ENCODE data around the gene POLE3.
"Not testable (repeated sequence)": the region's sequence is repeated elsewhere in the genome, so short reads cannot be mapped to it uniquely, and the experiment has no call there.

POLE3 gene

GRCh38 chr9:113375057-113376023 lies 35.1 kb downstream of the POLE3 start:
- Mint-ChIP-seq H3K4me1 (ENCODE audit: low read depth) (peaks cover 14% of the 10 kb centered on the region), H3K27me3 (no peaks in the 10 kb centered on the region)

DNA sequence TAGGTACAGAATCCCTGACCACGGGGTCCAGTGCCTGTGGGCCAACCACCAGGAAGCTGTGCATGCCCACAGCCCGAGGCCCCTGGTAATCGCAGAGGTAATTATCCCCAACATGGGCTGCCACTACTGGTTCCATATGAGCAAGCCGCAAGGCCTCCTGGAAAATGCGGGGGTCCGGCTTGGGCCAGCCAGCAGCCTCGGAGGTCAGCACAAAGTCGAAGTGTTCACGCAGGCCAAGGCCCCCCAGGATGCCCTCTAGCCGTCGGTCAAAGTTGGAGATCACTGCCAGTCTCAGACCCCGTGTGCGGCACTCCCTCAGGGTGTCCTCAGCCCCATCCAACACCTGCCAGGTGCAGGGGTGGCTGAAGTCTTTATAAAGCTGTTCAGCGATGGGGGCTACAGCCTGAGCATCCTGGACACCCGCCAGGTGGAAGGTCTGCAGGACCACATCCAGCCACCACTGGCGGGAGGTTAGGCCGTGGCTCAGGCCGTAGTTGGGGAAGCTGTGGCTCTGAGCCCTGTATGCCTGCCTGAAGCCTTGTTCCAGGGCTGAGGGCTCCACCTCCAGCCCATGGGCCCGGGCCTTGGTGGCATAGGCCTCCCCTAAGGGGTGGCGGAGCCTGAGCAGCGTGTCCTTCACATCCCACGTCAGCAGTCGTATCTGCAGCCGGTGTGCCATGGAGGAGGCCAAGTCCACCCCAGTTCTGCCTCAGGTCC lies 36.6 kb downstream of the POLE3 start:
- Mint-ChIP-seq H3K27ac (no peak overlapping the region), H3K36me3 (peaks cover 3% of the 10 kb centered on the region), H3K27me3 (no peaks in the 10 kb centered on the region)

More at GRCh38 chr9:113375057-113376023, 35.1 kb downstream of the POLE3 start:
- Mint-ChIP-seq H3K36me3 (peaks cover 3% of the 10 kb centered on the region), H3K27ac (peak overlapping the region; percentile 86), H3K4me3 (peak overlapping the region; percentile 89), H3K9me3 (ENCODE audit: low read depth) (no peaks in the 10 kb centered on the region)

GRCh38 chr9:113373256-113373655 lies 37.2 kb downstream of the POLE3 start:
- no peak overlapping the region for H3K4me3 Mint-ChIP-seq
- peaks cover 3% of the 10 kb centered on the region for H3K36me3 Mint-ChIP-seq
- peaks cover 14% of the 10 kb centered on the region for H3K4me1 Mint-ChIP-seq (ENCODE audit: low read depth)
- no peaks in the 10 kb centered on the region for H3K27me3 Mint-ChIP-seq
- no peaks in the 10 kb centered on the region for H3K9me3 Mint-ChIP-seq (ENCODE audit: low read depth)
- H3K27ac Mint-ChIP-seq = peak overlapping the region; percentile 41

More for the DNA sequence above, 36.6 kb downstream of the POLE3 start:
- Mint-ChIP-seq H3K9me3 (ENCODE audit: low read depth) (no peaks in the 10 kb centered on the region), H3K4me1 (ENCODE audit: low read depth) (peaks cover 14% of the 10 kb centered on the region), H3K4me3 (no peak overlapping the region)

- Mint-ChIP-seq H3K9me3 (ENCODE audit: low read depth) (no peaks in the 10 kb centered on the region), H3K4me1 (ENCODE audit: low read depth) (peaks cover 14% of the 10 kb centered on the region), H3K27me3 (no peaks in the 10 kb centered on the region), H3K27ac (no peak overlapping the region), H3K36me3 (peaks cover 3% of the 10 kb centered on the region), H3K4me3 (no peak overlapping the region)
Measured at GRCh38 chr9:113372059-113372458, 38.4 kb downstream of the POLE3 start.

DNA sequence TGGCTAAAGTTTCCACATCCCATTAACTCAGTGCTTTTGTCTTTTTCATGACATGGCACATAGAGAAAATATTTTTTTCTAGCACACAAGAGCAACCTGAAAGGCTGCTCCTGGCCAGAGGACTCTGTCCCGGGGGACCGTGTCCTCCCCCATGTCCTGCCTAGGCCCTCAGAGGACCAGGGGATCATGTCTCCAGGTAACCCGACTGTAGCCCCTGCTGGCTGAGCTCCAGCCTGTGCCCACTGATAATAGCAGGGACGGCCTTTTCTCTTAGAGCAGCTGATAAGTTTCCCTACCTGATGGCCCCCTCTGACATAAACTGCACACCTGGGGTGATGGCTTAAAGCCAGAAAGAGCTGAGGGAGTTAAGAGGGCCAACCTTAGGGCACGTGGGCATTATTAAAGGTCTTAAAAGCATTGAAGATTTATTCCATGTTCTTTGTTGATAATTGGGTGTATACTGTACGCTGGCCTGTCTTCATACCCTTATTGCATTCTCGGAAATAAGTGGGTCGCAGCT lies 39.6 kb downstream of the POLE3 start:
- Mint-ChIP-seq H3K27ac (no peak overlapping the region), H3K36me3 (peaks cover 3% of the 10 kb centered on the region), H3K27me3 (no peaks in the 10 kb centered on the region), H3K4me1 (ENCODE audit: low read depth) (peaks cover 14% of the 10 kb centered on the region), H3K4me3 (no peak overlapping the region), H3K9me3 (ENCODE audit: low read depth) (no peaks in the 10 kb centered on the region)

DNA sequence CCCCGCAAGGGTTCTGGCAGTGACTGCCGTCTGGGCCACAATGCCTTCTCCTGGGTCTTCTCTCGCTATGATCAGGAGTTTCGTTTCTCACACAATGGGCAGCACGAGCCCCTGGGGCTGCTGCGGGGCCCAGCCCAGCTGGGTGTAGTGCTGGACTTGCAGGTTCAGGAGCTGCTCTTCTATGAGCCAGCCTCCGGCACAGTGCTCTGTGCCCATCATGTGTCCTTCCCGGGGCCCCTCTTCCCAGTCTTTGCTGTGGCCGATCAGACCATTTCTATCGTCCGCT lies 40.7 kb downstream of the POLE3 start:
- Mint-ChIP-seq H3K36me3 (peaks cover 3% of the 10 kb centered on the region), H3K27ac (no peak overlapping the region), H3K4me3 (no peak overlapping the region), H3K4me1 (ENCODE audit: low read depth) (peaks cover 4% of the 10 kb centered on the region), H3K9me3 (ENCODE audit: low read depth) (no peaks in the 10 kb centered on the region), H3K27me3 (no peaks in the 10 kb centered on the region)

DNA sequence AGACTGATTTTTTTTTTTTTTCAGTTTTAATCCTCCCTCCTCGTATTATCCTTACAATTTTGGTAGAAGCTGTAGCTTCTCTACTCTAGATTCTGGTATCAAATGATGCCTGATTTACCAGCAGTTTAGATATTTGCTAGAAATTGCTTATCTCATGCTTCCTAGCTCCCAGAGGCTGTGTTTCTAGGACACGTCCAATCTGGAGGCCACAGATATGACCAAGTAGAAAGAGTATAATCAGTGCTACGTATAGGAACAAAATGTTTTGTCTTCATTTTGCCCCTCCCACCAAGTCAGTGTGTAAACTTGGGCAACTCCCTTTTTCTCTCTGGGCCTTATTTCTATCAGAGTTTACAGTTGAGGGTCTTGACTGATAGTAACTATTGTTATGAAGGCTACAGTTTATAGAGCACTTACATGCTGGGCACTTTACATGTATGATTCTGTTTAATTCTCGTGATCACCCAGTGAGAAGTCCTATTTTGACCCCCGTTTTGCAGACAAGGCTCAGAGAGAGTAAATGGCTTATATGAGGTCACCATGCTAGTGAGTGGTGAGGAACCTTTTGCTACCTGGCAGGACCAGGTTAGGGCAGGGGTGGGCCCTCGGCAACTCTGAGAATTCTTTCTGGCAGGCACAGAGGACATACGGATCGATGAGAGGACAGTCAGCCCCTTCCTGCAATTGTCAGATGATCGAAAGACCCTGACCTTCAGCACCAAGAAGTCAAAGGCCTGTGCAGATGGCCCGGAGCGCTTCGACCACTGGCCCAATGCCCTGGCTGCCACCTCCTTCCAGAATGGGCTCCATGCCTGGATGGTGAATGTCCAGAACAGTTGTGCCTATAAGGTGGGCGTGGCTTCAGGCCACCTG lies 41.3 kb downstream of the POLE3 start:
- H3K9me3 Mint-ChIP-seq (ENCODE audit: low read depth) = no peaks in the 10 kb centered on the region
- no peaks in the 10 kb centered on the region for H3K4me1 Mint-ChIP-seq (ENCODE audit: low read depth)
- no peaks in the 10 kb centered on the region for H3K36me3 Mint-ChIP-seq
- no peaks in the 10 kb centered on the region for H3K27me3 Mint-ChIP-seq
- no peak overlapping the region for H3K4me3 Mint-ChIP-seq
- no peak overlapping the region for H3K27ac Mint-ChIP-seq

GRCh38 chr9:113368348-113368981 lies 42.0 kb downstream of the POLE3 start:
- no peaks in the 10 kb centered on the region for H3K36me3 Mint-ChIP-seq
- no peak overlapping the region for H3K4me3 Mint-ChIP-seq
- H3K27ac Mint-ChIP-seq = no peak overlapping the region
- H3K9me3 Mint-ChIP-seq (ENCODE audit: low read depth) = no peaks in the 10 kb centered on the region
- no peaks in the 10 kb centered on the region for H3K27me3 Mint-ChIP-seq
- no peaks in the 10 kb centered on the region for H3K4me1 Mint-ChIP-seq (ENCODE audit: low read depth)

DNA sequence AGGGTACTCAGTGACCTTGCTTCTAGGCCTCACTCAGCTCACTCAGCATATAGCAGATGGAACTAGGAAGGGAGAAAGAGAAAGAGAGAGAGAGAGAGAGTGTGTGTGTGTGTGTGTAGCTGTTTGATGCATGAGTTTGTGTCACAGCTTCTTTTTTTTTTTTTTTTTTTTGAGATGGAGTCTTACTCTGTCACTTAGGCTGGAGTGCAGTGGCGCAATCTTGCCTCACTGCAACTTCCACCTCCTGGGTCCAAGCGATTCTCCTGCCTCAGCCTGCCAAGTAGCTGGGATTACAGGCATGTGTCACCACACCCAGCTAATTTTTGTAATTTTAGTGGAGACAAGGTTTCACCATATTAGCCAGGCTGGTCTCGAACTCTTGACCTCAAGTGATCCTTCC lies 44.8 kb downstream of the POLE3 start:
- not testable (repeated sequence) for H3K4me1 Mint-ChIP-seq (ENCODE audit: low read depth); H3K36me3 Mint-ChIP-seq; H3K4me3 Mint-ChIP-seq; H3K27ac Mint-ChIP-seq; H3K27me3 Mint-ChIP-seq; H3K9me3 Mint-ChIP-seq (ENCODE audit: low read depth)

- H3K4me1 Mint-ChIP-seq (ENCODE audit: low read depth) = peaks cover 4% of the 10 kb centered on the region
- H3K4me3 Mint-ChIP-seq = no peak overlapping the region
- no peaks in the 10 kb centered on the region for H3K36me3 Mint-ChIP-seq
- H3K27ac Mint-ChIP-seq = no peak overlapping the region
- no peaks in the 10 kb centered on the region for H3K9me3 Mint-ChIP-seq (ENCODE audit: low read depth)
- no peaks in the 10 kb centered on the region for H3K27me3 Mint-ChIP-seq
Measured at GRCh38 chr9:113364951-113365350, 45.5 kb downstream of the POLE3 start.

DNA sequence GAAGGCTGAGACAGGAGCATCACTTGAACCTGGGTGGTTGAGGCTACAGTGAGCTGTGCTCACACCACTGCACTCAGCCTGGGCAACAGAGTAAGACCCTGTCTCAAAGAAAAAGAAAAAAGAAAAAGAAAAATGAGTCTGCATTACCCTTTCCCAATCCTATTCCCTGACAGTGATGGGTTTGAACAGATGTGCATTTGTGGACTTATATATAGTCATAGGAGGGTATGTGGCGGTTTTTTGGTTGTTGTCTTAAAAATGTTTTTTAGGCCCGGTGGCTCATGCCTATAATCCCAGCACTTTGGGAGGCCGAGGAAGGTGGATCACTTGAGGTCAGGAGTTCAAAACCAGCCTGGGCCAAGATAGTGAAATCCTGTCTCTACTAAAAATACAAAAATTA lies 47.1 kb downstream of the POLE3 start:
- Mint-ChIP-seq H3K27ac (no peak overlapping the region), H3K4me1 (ENCODE audit: low read depth) (peaks cover 4% of the 10 kb centered on the region), H3K27me3 (no peaks in the 10 kb centered on the region), H3K4me3 (no peak overlapping the region), H3K36me3 (no peaks in the 10 kb centered on the region), H3K9me3 (ENCODE audit: low read depth) (no peaks in the 10 kb centered on the region)

DNA sequence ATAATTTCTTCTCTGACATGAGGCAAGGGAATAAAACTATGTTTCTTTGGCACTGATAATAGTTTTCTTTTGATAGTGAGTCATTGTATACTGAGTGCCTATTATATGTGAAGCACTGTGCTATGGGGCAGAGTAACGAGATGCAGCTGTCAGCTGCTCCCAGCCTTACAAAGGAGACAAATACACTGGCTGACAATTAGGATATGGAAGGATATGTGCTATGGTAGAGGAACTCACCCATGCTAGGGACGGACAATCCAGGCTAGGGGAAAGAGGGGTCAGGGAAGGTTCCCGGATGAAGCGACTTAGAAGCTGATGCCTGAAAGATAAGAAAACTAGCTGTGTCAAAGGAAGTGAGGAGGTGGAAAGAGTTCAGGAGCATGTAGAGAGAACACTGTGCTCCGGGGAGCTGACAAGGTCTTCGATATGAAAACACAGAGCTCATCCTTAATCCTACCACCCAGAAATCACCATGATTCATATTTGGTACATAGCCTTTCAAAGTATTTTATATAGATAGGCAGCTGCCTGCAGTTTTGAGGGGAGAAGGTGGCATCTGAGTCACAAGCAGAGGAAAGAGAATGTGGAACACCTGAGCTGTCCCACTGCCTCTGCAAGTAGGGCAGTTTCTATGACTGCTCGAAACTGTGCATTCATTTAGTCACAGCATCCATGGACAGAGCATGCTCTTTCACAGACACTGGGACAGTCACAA lies 49.0 kb downstream of the POLE3 start:
- Mint-ChIP-seq H3K27ac (no peak overlapping the region), H3K27me3 (peaks cover 1% of the 10 kb centered on the region), H3K36me3 (no peaks in the 10 kb centered on the region)

GRCh38 chr9:113360242-113360842 lies 50.1 kb downstream of the POLE3 start:
- no peaks in the 10 kb centered on the region for H3K36me3 Mint-ChIP-seq
- H3K4me1 Mint-ChIP-seq (ENCODE audit: low read depth) = peaks cover 4% of the 10 kb centered on the region
- no peaks in the 10 kb centered on the region for H3K9me3 Mint-ChIP-seq (ENCODE audit: low read depth)
- H3K27ac Mint-ChIP-seq = no peak overlapping the region
- peaks cover 1% of the 10 kb centered on the region for H3K27me3 Mint-ChIP-seq
- no peak overlapping the region for H3K4me3 Mint-ChIP-seq

More for the DNA sequence above, 49.0 kb downstream of the POLE3 start:
- H3K9me3 Mint-ChIP-seq (ENCODE audit: low read depth) = no peaks in the 10 kb centered on the region
- H3K4me1 Mint-ChIP-seq (ENCODE audit: low read depth) = peaks cover 4% of the 10 kb centered on the region
- no peak overlapping the region for H3K4me3 Mint-ChIP-seq
